Measurements from ENCODE around the gene CERS1. TPM values are rescaled to one million over a fixed set of nuclear protein-coding genes. Genes with fewer than 3 reads are reported as not detected.

The CERS1 gene
- polyA plus RNA-seq, 3 donors, result not detected

- H3K79me2 ChIP-seq (ENCODE audit: insufficient read depth, low read length), result peaks cover 39% of the 10 kb centered on the region
- peaks cover 84% of the 10 kb centered on the region for H4K20me1 ChIP-seq (ENCODE audit: insufficient read depth, low read length)
- H3K4me1 ChIP-seq (ENCODE audit: control insufficient read depth in 1 of 2, insufficient read depth in 2 of 2, low read length in 2 of 2), result no peaks in the 10 kb centered on the region
- H2AFZ ChIP-seq (ENCODE audit: insufficient read depth, low read depth, low read length, poor library complexity, severe bottlenecking), result no peak overlapping the region
- peak overlapping the region in 2 of 7 donors; percentile 25 to 42 for H3K27ac Mint-ChIP-seq
- WGBS (ENCODE audit: insufficient coverage), result 98% methylated on average over 4 of the region's 10 CpGs
- no peak overlapping the region for H3K9ac ChIP-seq (ENCODE audit: insufficient read depth, low read length, poor library complexity, severe bottlenecking)
- H3K36me3 Mint-ChIP-seq, result peaks cover 42 to 91% of the 10 kb centered on the region in 2 donors
- H3K4me3 ChIP-seq (replicated peaks in 1 of 3; ENCODE audit: low read depth in 2 of 3, low read length in 3 of 3), result no peak overlapping the region
- no peak for DNase-seq
- no peak for TF ChIP-seq CTCF (IDR thresholded peaks at IDR 0.05)
- intact Hi-C loops (cut with micrococcal nuclease), result no loop called here
- H3K27me3 ChIP-seq (ENCODE audit: control insufficient read depth in 2 of 2, insufficient read depth in 2 of 2, low read length in 2 of 2), result no peaks in the 10 kb centered on the region
- H3K4me2 ChIP-seq (replicated peaks; ENCODE audit: extremely low read depth, low read length, poor library complexity, severe bottlenecking), result no peak overlapping the region
- H3K27me3 Mint-ChIP-seq (ENCODE audit: low read depth in 3 of 3), result no peaks in the 10 kb centered on the region
- no peak overlapping the region for H3K4me3 Mint-ChIP-seq
- peaks cover 77 to 94% of the 10 kb centered on the region in 2 donors for H3K36me3 ChIP-seq (replicated peaks in 1 of 2; ENCODE audit: control insufficient read depth in 1 of 2, insufficient read depth in 2 of 2, low read length in 2 of 2)
- peaks cover 0 to 2% (median 0%) of the 10 kb centered on the region in 7 donors for H3K9me3 Mint-ChIP-seq
- no peaks in the 10 kb centered on the region for H3K4me1 Mint-ChIP-seq
- H3K9me3 ChIP-seq (replicated peaks in 1 of 2; ENCODE audit: control insufficient read depth in 1 of 2, insufficient read depth in 1 of 2, low read length in 2 of 2), result no peaks in the 10 kb centered on the region
- H3K27ac ChIP-seq (ENCODE audit: low read depth in 1 of 2, low read length in 2 of 2), result no peak overlapping the region
Observed at GRCh38 chr19:18910010-18910409, 14.1 kb upstream of the CERS1 start.

- no peaks in the 10 kb centered on the region for H3K4me1 ChIP-seq (ENCODE audit: control insufficient read depth in 1 of 2, insufficient read depth in 2 of 2, low read length in 2 of 2)
- DNase-seq, result no peak
- Mint-ChIP-seq H3K27me3 (ENCODE audit: low read depth in 3 of 3) (no peaks in the 10 kb centered on the region), H3K27ac (no peak overlapping the region), H3K4me3 (no peak overlapping the region), H3K36me3 (peaks cover 46 to 91% of the 10 kb centered on the region in 2 donors), H3K4me1 (no peaks in the 10 kb centered on the region), H3K9me3 (peaks cover 0 to 2% (median 0%) of the 10 kb centered on the region in 7 donors)
- H3K79me2 ChIP-seq (ENCODE audit: insufficient read depth, low read length), result peaks cover 30% of the 10 kb centered on the region
- no peak overlapping the region for H2AFZ ChIP-seq (ENCODE audit: insufficient read depth, low read depth, low read length, poor library complexity, severe bottlenecking)
- WGBS (ENCODE audit: insufficient coverage), result 94% methylated on average over 10 of the region's 17 CpGs
- H3K27me3 ChIP-seq (ENCODE audit: control insufficient read depth in 2 of 2, insufficient read depth in 2 of 2, low read length in 2 of 2), result no peaks in the 10 kb centered on the region
- intact Hi-C loops (cut with micrococcal nuclease), result no loop called here
- H3K9ac ChIP-seq (ENCODE audit: insufficient read depth, low read length, poor library complexity, severe bottlenecking), result no peak overlapping the region
- no peak overlapping the region for H3K4me2 ChIP-seq (replicated peaks; ENCODE audit: extremely low read depth, low read length, poor library complexity, severe bottlenecking)
- H3K9me3 ChIP-seq (replicated peaks in 1 of 2; ENCODE audit: control insufficient read depth in 1 of 2, insufficient read depth in 1 of 2, low read length in 2 of 2), result no peaks in the 10 kb centered on the region
- H3K4me3 ChIP-seq (replicated peaks in 1 of 3; ENCODE audit: low read depth in 2 of 3, low read length in 3 of 3), result no peak overlapping the region
- no peak overlapping the region for H3K27ac ChIP-seq (ENCODE audit: low read depth in 1 of 2, low read length in 2 of 2)
- TF ChIP-seq CTCF (IDR thresholded peaks at IDR 0.05), result no peak
- H4K20me1 ChIP-seq (ENCODE audit: insufficient read depth, low read length), result peaks cover 81% of the 10 kb centered on the region
- peaks cover 80 to 94% of the 10 kb centered on the region in 2 donors for H3K36me3 ChIP-seq (replicated peaks in 1 of 2; ENCODE audit: control insufficient read depth in 1 of 2, insufficient read depth in 2 of 2, low read length in 2 of 2)
Observed at GRCh38 chr19:18908917-18909619, 13.1 kb upstream of the CERS1 start.

Measured in CD14-positive monocyte (primary cell).